ENCODE results near the gene STIM1. TPM values are rescaled to one million over a fixed set of nuclear protein-coding genes. Genes with fewer than 3 reads are reported as not detected.

Gene STIM1
- total and polyA plus RNA-seq, 7 donors, result 52.1 to 147 (median 109) TPM

- DNase-seq, result no peak
- peak overlapping the region; percentile 56 for H3K27ac ChIP-seq
- no peak for TF ChIP-seq CTCF (IDR thresholded peaks at IDR 0.05)
- intact Hi-C loops (cut with DNase I), result no loop called here
- ATAC-seq, result no peak
- no peaks in the 10 kb centered on the region for H3K27me3 ChIP-seq (ENCODE audit: insufficient read depth in 3 of 3, low read length in 2 of 3)
- no peaks in the 10 kb centered on the region for H3K36me3 ChIP-seq (ENCODE audit: insufficient read depth in 1 of 2, low read depth in 1 of 2)
- WGBS, 3 donors, result 52 to 65% (median 55%) methylated on average over 7 of the region's 7 CpGs
- H3K4me1 ChIP-seq, result peaks cover 66% of the 10 kb centered on the region
- H3K9me3 ChIP-seq, result no peaks in the 10 kb centered on the region
- H3K4me3 ChIP-seq, result no peak overlapping the region
Observed at GRCh38 chr11:3902441-3902840, 47.0 kb downstream of the STIM1 start.

- WGBS, 3 donors, result 83 to 97% (median 85%) methylated on average over 1 of the region's 1 CpG
- Histone ChIP-seq H3K9me3 (no peaks in the 10 kb centered on the region), H3K4me3 (no peak overlapping the region), H3K36me3 (ENCODE audit: insufficient read depth in 1 of 2, low read depth in 1 of 2) (no peaks in the 10 kb centered on the region), H3K27me3 (ENCODE audit: insufficient read depth in 3 of 3, low read length in 2 of 3) (no peaks in the 10 kb centered on the region), H3K4me1 (peaks cover 72% of the 10 kb centered on the region), H3K27ac (peak overlapping the region; percentile 85)
- ATAC-seq, result peak in 1 of 4 donors; percentile 1
- DNase-seq, result no peak
- intact Hi-C loops (cut with DNase I), result no loop called here
- TF ChIP-seq CTCF (IDR thresholded peaks at IDR 0.05), result no peak
Observed at GRCh38 chr11:3903207-3903896, 47.9 kb downstream of the STIM1 start.

- Histone ChIP-seq H3K27ac (peak overlapping the region; percentile 85), H3K4me3 (no peak overlapping the region)
- intact Hi-C loops (cut with DNase I), result no loop called here
Observed at GRCh38 chr11:3904228-3904627, 48.8 kb downstream of the STIM1 start.

GRCh38 chr11:3905080-3905953 lies 49.9 kb downstream of the STIM1 start:
- no peaks in the 10 kb centered on the region for H3K9me3 ChIP-seq
- ATAC-seq (peak; percentile 43 to 76 (median 73)), DNase-seq (no peak)
- peaks cover 79% of the 10 kb centered on the region for H3K4me1 ChIP-seq
- no peak for TF ChIP-seq CTCF (IDR thresholded peaks at IDR 0.05)
- intact Hi-C loops (cut with DNase I), result loop anchor here (5.0 kb wide), 1 partner anchor 48 kb away; the partner anchor contains the start of gene STIM1 (in 2 of the 2)
- H3K27ac ChIP-seq, result peak overlapping the region; percentile 85
- no peaks in the 10 kb centered on the region for H3K27me3 ChIP-seq (ENCODE audit: insufficient read depth in 3 of 3, low read length in 2 of 3)
- H3K36me3 ChIP-seq (ENCODE audit: insufficient read depth in 1 of 2, low read depth in 1 of 2), result no peaks in the 10 kb centered on the region
- no peak overlapping the region for H3K4me3 ChIP-seq
- 76 to 81% (median 80%) methylated on average over 3 of the region's 3 CpGs for WGBS, 3 donors

More at GRCh38 chr11:3904228-3904627, 48.8 kb downstream of the STIM1 start:
- peak; percentile 88 to 93 (median 92) for ATAC-seq
- no peaks in the 10 kb centered on the region for H3K36me3 ChIP-seq (ENCODE audit: insufficient read depth in 1 of 2, low read depth in 1 of 2)
- peaks cover 80% of the 10 kb centered on the region for H3K4me1 ChIP-seq
- DNase-seq, result peak in 1 of 2 donors; percentile 67
- H3K27me3 ChIP-seq (ENCODE audit: insufficient read depth in 3 of 3, low read length in 2 of 3), result no peaks in the 10 kb centered on the region
- H3K9me3 ChIP-seq, result no peaks in the 10 kb centered on the region
- no peak for TF ChIP-seq CTCF (IDR thresholded peaks at IDR 0.05)
- 23 to 44% (median 35%) methylated on average over 5 of the region's 5 CpGs for WGBS, 3 donors

Measured in psoas muscle (tissue), 8 donors.